Activated CD8-positive, alpha-beta T cell treated with anti-CD3 and anti-CD28 coated beads for 36 hours (primary cell): ENCODE results near the gene CDY1B. TPM values are rescaled to one million over a fixed set of nuclear protein-coding genes. Genes with fewer than 3 reads are reported as not detected.
"Not testable (repeated sequence)": the region's sequence is repeated elsewhere in the genome, so short reads cannot be mapped to it uniquely, and the experiment has no call there.

ENCODE experiments used
- ATAC-seq: fragments of 200-7000 bp; cut with Tn5 transposase; one replicate; pipeline ENCODE4 v1.10.0; 2021; ENCODE audit warnings: mild to moderate bottlenecking, moderate library complexity
- CTCF ChIA-PET: fragments of 350-600 bp; sonication (Branson Sonifier 250); formaldehyde crosslinking; loops from one replicate; lab custom pipeline; 2021; ENCODE audit warnings: antibody characterized with exemption; lab: Charles Lee
- POLR2A ChIA-PET: fragments of 350-600 bp; sonication (Branson Sonifier 250); formaldehyde crosslinking; loops from one replicate; lab custom pipeline; 2021; ENCODE audit warnings: antibody characterized with exemption; lab: Charles Lee
- DNase-seq: peaks from one replicate; pipeline ENCODE4 v3.0.0-alpha.2; 2020
- H3K27ac Mint-ChIP-seq: one replicate; pipeline ENCODE4 v1.8.0; 2021; ENCODE audit warnings: mild to moderate bottlenecking, mixed read lengths
- H3K27me3 Mint-ChIP-seq: one replicate; pipeline ENCODE4 v1.8.0; 2021; ENCODE audit warnings: mixed read lengths
- H3K36me3 Mint-ChIP-seq: one replicate; pipeline ENCODE4 v1.8.0; 2021; ENCODE audit warnings: low read depth, mixed read lengths
- H3K4me1 Mint-ChIP-seq: one replicate; pipeline ENCODE4 v1.8.0; 2021; ENCODE audit warnings: low read depth, mixed read lengths
- H3K4me3 Mint-ChIP-seq: one replicate; pipeline ENCODE4 v1.8.0; 2021; ENCODE audit warnings: mild to moderate bottlenecking, moderate library complexity, mixed read lengths
- H3K9me3 Mint-ChIP-seq: one replicate; pipeline ENCODE4 v1.8.0; 2021; ENCODE audit warnings: mixed read lengths
- intact Hi-C: fragments of 100-400 bp; cut with micrococcal nuclease; formaldehyde crosslinking; loops from one replicate; pipeline ENCODE4 v1.10.0; 2022
- total RNA-seq, 2 experiments: library from RNA; stranded (reverse); gene quantifications; one replicate each; pipeline ENCODE4 v1.2.3, GENCODE V29; 2021

CDY1B gene, protein sequence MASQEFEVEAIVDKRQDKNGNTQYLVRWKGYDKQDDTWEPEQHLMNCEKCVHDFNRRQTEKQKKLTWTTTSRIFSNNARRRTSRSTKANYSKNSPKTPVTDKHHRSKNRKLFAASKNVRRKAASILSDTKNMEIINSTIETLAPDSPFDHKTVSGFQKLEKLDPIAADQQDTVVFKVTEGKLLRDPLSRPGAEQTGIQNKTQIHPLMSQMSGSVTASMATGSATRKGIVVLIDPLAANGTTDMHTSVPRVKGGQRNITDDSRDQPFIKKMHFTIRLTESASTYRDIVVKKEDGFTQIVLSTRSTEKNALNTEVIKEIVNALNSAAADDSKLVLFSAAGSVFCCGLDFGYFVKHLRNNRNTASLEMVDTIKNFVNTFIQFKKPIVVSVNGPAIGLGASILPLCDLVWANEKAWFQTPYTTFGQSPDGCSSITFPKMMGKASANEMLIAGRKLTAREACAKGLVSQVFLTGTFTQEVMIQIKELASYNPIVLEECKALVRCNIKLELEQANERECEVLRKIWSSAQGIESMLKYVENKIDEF
- total RNA-seq, result not detected

DNA sequence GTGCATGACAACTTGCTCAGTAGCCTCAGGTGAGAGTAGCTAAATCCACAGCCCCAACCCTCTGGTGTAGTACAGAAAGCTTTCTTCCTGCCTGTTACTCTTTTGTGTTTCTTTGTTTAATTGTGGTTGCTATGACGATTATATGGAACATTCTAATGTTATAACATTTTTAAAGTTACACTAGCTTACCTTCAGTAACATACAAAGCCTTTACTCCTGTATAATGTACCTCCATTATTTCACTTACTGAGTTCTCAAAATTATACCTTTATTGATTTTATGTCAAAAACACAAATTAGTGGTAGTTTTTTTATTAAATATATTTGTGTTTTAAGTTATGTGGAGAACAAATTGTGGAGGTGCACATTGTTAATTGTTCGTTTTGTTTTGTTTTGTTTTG, at the start of gene CDY1B:
TSS of gene CDY1B (minus strand) at position 101 of the 400 bp plus-strand sequence. CDS start 331 bp downstream, outside the sequence.
- H3K4me3 Mint-ChIP-seq, POLR2A ChIA-PET, ATAC-seq, H3K27ac Mint-ChIP-seq, intact Hi-C loops, H3K4me1 Mint-ChIP-seq, H3K27me3 Mint-ChIP-seq, H3K36me3 Mint-ChIP-seq, CTCF ChIA-PET, DNase-seq, H3K9me3 Mint-ChIP-seq: not testable (repeated sequence)

DNA sequence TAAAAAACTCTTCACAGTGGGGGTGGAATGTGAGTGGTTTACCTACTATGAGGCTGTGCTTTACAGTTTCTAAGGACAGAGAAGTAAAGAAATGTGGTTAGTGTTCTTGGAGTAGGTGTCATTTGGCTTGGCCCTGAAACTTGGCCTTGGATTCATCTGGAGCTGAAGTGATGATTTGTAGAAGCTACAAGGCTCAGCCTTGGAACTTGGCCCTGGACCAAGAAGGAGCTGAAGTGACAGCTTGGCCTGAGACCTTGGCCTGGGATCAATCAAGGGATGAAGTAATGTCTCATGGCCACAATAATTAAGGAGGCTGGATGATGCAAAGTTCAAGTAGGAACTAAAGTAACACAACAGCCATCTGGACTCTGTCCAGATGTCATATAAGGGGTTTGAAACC, 1.7 kb upstream of the CDY1B start:
- POLR2A ChIA-PET, H3K36me3 Mint-ChIP-seq: not testable (repeated sequence)

DNA sequence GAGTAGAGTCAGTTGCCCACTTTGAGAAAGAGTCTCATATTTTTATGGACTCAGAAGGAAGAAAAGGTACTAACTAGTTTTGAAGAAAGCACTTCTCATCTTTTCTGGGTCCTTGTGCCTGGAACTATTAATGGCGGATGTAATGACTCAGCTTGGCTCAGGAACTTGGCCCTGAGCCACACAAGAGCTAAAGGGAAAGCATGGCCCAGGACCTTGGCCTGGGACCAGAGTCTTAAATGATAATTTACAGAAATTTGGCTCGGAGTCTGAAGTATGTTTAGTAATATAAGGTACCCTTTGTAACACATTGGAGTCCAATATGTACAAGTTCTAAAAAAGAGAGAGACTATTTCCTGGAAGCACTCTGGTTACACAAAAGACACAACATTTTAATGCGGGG, 4.6 kb downstream of the CDY1B start:
- H3K27ac Mint-ChIP-seq, H3K9me3 Mint-ChIP-seq, POLR2A ChIA-PET, H3K36me3 Mint-ChIP-seq, CTCF ChIA-PET, ATAC-seq, H3K4me1 Mint-ChIP-seq, DNase-seq, H3K4me3 Mint-ChIP-seq, intact Hi-C loops, H3K27me3 Mint-ChIP-seq: not testable (repeated sequence)

More for the DNA sequence above, 1.7 kb upstream of the CDY1B start:
- DNase-seq, H3K27me3 Mint-ChIP-seq, H3K4me3 Mint-ChIP-seq, intact Hi-C loops, H3K9me3 Mint-ChIP-seq, H3K27ac Mint-ChIP-seq, ATAC-seq, CTCF ChIA-PET, H3K4me1 Mint-ChIP-seq: not testable (repeated sequence)

DNA sequence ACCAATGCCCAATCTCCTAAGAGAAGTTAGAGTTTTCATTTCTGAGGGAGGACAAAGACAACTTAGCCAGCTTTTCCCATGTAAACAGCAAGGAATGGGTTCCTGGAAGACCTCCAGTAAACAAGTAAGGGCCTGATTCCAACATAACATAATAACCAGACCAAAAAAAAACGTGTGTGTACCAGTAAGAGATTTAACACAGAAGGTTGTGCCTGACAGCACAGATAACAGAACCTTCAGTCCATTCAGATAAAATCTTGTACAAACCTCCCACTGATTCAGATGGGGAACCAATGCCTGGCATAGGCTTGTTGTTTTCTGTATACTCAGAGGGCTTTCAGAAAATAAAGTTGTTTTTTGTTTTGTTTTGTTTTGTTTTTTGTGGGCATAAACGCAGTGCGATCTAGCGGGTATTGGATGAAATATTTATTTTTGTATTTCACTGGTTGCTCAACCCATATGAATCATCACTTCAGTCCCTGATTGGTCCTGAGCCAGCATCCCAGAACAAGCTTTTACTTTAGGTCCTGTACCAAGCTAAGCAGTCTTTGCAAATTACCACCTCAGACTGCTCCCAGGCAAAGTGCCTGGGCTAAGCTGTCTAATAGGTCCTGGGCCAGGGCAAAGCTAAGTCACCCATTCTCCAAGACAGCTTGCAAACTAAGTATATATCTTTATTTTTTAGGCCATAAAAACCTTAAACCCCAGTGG, 8.7 kb downstream of the CDY1B start:
- H3K4me1 Mint-ChIP-seq, intact Hi-C loops, POLR2A ChIA-PET, H3K27me3 Mint-ChIP-seq, CTCF ChIA-PET, H3K27ac Mint-ChIP-seq, H3K9me3 Mint-ChIP-seq, H3K36me3 Mint-ChIP-seq, H3K4me3 Mint-ChIP-seq, ATAC-seq, DNase-seq: not testable (repeated sequence)

DNA sequence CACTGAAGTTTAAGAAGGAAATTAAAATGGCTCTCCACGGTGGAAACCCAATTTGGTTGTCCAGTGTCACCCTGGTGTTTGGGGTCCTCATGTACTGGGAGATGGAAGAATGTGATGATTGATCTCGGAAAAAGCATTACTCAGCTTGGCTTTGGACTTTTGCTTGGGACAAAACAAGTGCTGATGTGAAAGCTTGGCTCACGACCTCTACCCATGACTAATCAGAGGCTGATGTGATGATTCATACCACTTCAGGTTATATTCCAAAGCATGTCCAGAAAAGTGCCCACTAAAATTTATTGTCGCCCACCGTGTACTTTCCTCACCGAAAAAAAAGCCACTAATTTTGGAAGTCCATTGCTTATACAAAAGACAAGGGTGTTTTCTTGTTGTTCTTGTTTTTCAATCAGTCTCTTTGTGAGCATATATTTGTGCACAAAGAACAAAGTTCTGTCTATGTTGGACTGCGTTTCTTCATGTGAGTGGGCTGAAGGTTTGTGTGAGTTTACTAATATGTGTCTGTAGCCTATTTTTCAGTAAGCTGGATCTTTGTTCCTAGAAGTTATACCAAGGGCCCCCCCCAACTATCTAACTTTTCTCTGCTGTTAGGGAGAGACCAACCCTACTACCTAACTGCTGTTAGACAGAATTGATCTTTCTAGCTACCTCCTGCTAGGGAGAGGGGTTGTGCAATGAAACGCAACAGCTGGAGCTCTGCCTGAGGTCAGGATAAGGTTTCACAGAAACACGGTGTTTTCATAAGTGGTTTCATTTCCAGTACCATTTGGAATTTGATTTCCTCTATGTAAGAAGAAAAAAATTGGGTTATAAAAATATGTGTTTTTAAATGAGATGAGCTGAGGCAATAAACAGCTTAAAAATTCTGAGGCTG, 21.4 kb downstream of the CDY1B start:
- H3K4me3 Mint-ChIP-seq, H3K36me3 Mint-ChIP-seq, H3K27ac Mint-ChIP-seq, H3K27me3 Mint-ChIP-seq, ATAC-seq, H3K4me1 Mint-ChIP-seq, H3K9me3 Mint-ChIP-seq, DNase-seq, CTCF ChIA-PET, POLR2A ChIA-PET, intact Hi-C loops: not testable (repeated sequence)
